NB4 (cell line): ENCODE data around the gene EMP1.

Experiments
- DNase-seq: peaks from one replicate; pipeline ENCODE4 v3.0.0; 2010; ENCODE audit warnings: low read depth
- H3K4me3 ChIP-seq: one replicate; pipeline ENCODE4 v1.5.1; 2011; ENCODE audit warnings: mild to moderate bottlenecking, low read depth, low read length, moderate library complexity
- CTCF ChIP-seq: IDR thresholded peaks from one replicate; pipeline ENCODE4 v1.5.1; 2012; ENCODE audit warnings: low read depth, low read length
- MAX ChIP-seq: IDR thresholded peaks from 2 replicates; pipeline ENCODE4 v1.6.1; 2011; ENCODE audit warnings: low read depth, low read length
- MYC ChIP-seq: IDR thresholded peaks from 2 replicates; pipeline ENCODE4 v1.6.1; 2011; ENCODE audit warnings: low read depth, low read length
- POLR2A ChIP-seq: IDR thresholded peaks from 2 replicates; pipeline ENCODE4 v1.6.1; 2011; ENCODE audit warnings: mild to moderate bottlenecking; ENCODE audit not compliant: insufficient read length; ENCODE audit errors: extremely low read depth

EMP1 gene

DNA sequence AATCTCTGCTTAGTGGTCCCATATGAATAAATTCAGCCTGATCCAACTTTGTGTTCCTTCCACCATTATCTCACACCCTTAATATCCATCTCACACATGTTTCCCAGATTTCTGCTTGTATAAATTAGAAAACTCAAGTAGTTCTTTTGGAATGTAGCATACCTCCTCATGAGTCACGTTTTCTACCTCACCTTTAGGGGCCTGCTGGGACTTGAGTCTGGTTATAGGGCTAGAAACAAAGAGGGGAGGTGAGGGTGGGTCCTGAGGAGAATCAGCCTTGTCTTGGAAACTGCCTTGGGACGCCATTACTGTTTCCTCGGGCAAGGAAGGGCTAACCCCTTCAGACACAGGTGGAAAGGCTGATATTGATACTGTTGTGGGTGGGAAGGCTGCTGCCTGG, 51.1 kb downstream of the EMP1 start:
- no peak for DNase-seq
- no peak for TF ChIP-seq CTCF
- no peak for TF ChIP-seq MYC
- TF ChIP-seq MAX = no peak
- TF ChIP-seq POLR2A = no peak
- no peak overlapping the region for H3K4me3 ChIP-seq

DNA sequence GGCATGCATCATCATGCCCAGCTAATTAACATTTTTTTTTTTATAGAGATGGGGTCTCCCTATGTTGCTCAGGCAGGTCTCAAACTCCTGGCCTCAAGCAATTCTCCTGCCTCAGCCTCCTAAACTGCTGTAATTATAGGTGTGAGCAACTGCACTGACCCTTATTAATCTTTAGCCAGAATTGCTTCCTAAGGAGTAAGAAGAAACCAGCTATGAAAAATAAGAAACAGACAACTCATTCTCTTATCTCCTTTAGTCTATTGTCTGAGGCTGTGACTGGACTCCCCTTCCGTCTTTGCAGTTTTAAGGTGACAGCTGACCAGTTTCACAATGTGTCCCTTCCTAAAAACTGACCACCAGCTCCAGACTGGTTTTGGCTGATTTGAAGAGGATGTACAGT, 52.4 kb downstream of the EMP1 start:
- TF ChIP-seq MAX (no peak), MYC (no peak), CTCF (no peak), POLR2A (no peak)
- H3K4me3 ChIP-seq = no peak overlapping the region
- no peak for DNase-seq

DNA sequence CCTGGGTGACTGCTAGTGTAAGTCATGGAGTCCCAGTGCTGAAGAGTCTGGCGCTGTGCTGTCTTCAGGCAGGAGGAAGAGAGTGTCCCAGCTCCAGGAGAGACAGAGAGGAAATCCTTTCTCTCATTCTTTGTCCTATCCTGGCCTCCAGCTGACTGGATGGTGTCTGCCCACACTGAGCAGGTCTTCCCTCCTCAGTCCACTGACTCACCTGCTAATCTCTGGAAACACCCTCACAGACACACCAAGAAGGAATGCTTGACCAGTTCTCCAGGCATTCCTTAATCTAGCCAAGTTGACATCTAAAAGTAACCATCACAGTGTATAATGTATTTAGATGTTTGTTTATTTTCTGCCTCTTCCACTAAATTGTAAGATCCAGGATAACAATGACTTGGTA, 53.9 kb downstream of the EMP1 start:
- no peak for TF ChIP-seq MYC
- no peak for DNase-seq

DNA sequence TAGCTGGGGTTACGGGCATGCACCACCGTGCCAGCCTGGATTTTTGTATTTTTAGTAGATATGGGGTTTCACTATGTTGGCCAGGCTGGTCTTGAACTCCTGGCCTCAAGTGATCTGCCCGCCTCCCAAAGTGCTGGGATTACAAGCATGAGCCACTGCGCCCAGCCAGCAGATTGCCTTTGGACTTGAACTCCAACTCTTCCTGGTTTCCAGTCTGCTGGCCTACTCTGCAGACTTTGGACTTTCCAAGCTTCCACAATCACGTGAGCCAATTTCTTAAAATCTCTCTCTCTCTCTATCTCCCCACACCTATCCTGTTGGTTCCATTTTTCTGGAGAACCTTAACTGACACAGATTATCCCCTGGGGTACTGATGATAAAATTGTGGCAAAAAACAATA, 55.0 kb downstream of the EMP1 start:
- no peak for DNase-seq
- TF ChIP-seq MYC (no peak), CTCF (no peak), MAX (no peak), POLR2A (no peak)

More for the DNA sequence above, 53.9 kb downstream of the EMP1 start:
- H3K4me3 ChIP-seq = no peak overlapping the region

DNA sequence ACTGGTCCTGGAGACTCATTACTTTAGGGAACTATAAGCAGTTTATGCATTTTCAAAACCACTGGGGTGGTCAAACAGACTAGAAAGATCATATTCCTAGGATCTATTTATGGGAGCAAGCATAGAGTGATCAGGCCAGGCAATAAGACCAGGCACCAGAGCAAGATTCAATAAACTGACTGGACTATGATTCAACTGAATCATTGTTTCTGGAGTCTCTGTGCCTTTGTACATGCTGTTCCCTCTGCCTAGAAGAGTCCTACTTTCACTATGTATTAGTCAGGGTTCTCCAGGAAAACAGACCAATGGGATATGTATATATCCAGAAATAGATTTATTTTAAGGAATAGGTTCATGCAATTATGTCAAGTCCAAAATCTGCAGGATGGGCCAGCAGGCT, 55.5 kb downstream of the EMP1 start:
- DNase-seq = no peak
- no peak for TF ChIP-seq MAX
- TF ChIP-seq POLR2A = no peak
- TF ChIP-seq MYC = no peak
- TF ChIP-seq CTCF = no peak
- no peak overlapping the region for H3K4me3 ChIP-seq

More for the DNA sequence above, 55.0 kb downstream of the EMP1 start:
- no peak overlapping the region for H3K4me3 ChIP-seq

- DNase-seq = no peak
- TF ChIP-seq MAX (no peak), CTCF (no peak), POLR2A (no peak), MYC (no peak)
- no peak overlapping the region for H3K4me3 ChIP-seq
These were observed 56.1 kb downstream of the EMP1 start for GRCh38 chr12:13252616-13253015.
